Psoas muscle (tissue), 8 donors: ENCODE measurements around the gene ELOF1. TPM values are rescaled to one million over a fixed set of nuclear protein-coding genes. Genes with fewer than 3 reads are reported as not detected.

Experiments
- ATAC-seq, 4 donors: fragments of 200-7000 bp; cut with Tn5 transposase; one replicate each; pipeline ENCODE4 v1.9.1; 2020; ENCODE audit warnings: moderate library complexity in 3 of 4, mild to moderate bottlenecking in 2 of 4
- DNase-seq, 2 donors: peaks; one replicate each; pipeline ENCODE4 v3.0.0-alpha.2; 2020
- H3K27ac ChIP-seq: fragments of 200-600 bp; one replicate; pipeline ENCODE4 v1.8.0; 2022
- H3K27me3 ChIP-seq, 3 donors: fragments of 200-600 bp in 1 of 3; one replicate each; pipeline versions ENCODE4 v1.6.1 to v1.8.0; 2013 to 2022; ENCODE audit warnings: low read length in 2 of 3, mild to moderate bottlenecking in 2 of 3, moderate library complexity in 1 of 3; ENCODE audit not compliant: insufficient read depth in 3 of 3
- H3K36me3 ChIP-seq, 2 donors: fragments of 200-600 bp in 1 of 2; one replicate each; pipeline versions ENCODE4 v1.6.1 to v1.8.0; 2013 to 2022; ENCODE audit warnings: low read depth in 1 of 2, mild to moderate bottlenecking in 1 of 2, moderate library complexity in 1 of 2; ENCODE audit not compliant: insufficient read depth in 1 of 2
- H3K4me1 ChIP-seq: fragments of 200-600 bp; one replicate; pipeline ENCODE4 v1.8.0; 2022
- H3K4me3 ChIP-seq: fragments of 200-600 bp; one replicate; pipeline ENCODE4 v1.8.0; 2022; ENCODE audit warnings: mild to moderate bottlenecking
- H3K9me3 ChIP-seq: fragments of 200-600 bp; one replicate; pipeline ENCODE4 v1.8.0; 2022
- CTCF ChIP-seq: fragments of 200-600 bp; IDR thresholded peaks from one replicate; pipeline ENCODE4 v1.8.0; 2022; ENCODE audit warnings: antibody characterized with exemption
- WGBS, 3 donors: extraction: QIAGEN DNeasy Blood & Tissue Kit; methylation state at CpG; one replicate each; pipeline versions ENCODE4 v1.1.6 to v1.1.7; 2013; 5-methylcytosine and 5-hydroxymethylcytosine counted together
- intact Hi-C, 2 donors: fragments of 100-400 bp; cut with DNase I; formaldehyde crosslinking; loops; one replicate each; pipeline versions ENCODE4 v1.11.0 to v1.14.2; 2022
- polyA plus RNA-seq, 3 donors: library from polyadenylated mRNA; stranded (reverse); fragments of 200-250 nt; gene quantifications; one replicate each; pipeline ENCODE4 v1.2.3, GENCODE V29; 2013
- total RNA-seq, 4 donors: library from RNA; stranded (reverse); fragmentation: NEBNext Ultra II Directional in 2 of 4; extraction: Animal tissue kit (Norgen Biotek cat#: 25700) in 2 of 4; gene quantifications; one replicate each; pipeline versions ENCODE4 v1.2.1 to v1.2.4, GENCODE V29; 2021 to 2023
- donor health status: healthy with polysubstance abuse.
- donor health status: DM: no; HTN: no; CAD: no; lungs with moderate emphysema.
- donor health status: Bipolar disorder and iron deficiency.
- donor health status: healthy.
- donor health status: DM: yes; HTN: yes; CAD: no.
- donor health status: DM: no; HTN: no; CAD: no.
- donor health status: DM: no; HTN: no; CAD: no.
- donor health status: DM: yes; HTN: yes; CAD: no.

The ELOF1 gene
- total and polyA plus RNA-seq, 7 donors = 24.3 to 82.5 (median 47.3) TPM

- ATAC-seq (no peak), DNase-seq (no peak)
- Histone ChIP-seq H3K36me3 (peaks cover 0 to 27% of the 10 kb centered on the region in 2 donors), H3K27me3 (no peaks in the 10 kb centered on the region), H3K4me1 (peaks cover 6% of the 10 kb centered on the region), H3K9me3 (no peaks in the 10 kb centered on the region), H3K27ac (no peak overlapping the region), H3K4me3 (no peak overlapping the region)
- 77 to 81% (median 79%) methylated on average over 20 of the region's 20 CpGs for WGBS, 3 donors
- no peak for TF ChIP-seq CTCF
- intact Hi-C loops = no loop called here
Observed at GRCh38 chr19:11552666-11553372, 6.2 kb downstream of the ELOF1 start.

GRCh38 chr19:11551603-11552235 is 7.3 kb downstream of the ELOF1 start:
- TF ChIP-seq CTCF = peak; percentile 15
- ATAC-seq = peak in 3 of 4 donors; percentile 41 to 67 (median 63)
- H3K36me3 ChIP-seq = peaks cover 0 to 27% of the 10 kb centered on the region in 2 donors

GRCh38 chr19:11550265-11550664 is 8.8 kb downstream of the ELOF1 start:
- ATAC-seq (no peak), DNase-seq (no peak)
- intact Hi-C loops = no loop called here
- no peak for TF ChIP-seq CTCF
- H3K9me3 ChIP-seq = no peaks in the 10 kb centered on the region
- WGBS, 3 donors = 87 to 92% (median 90%) methylated on average over 8 of the region's 8 CpGs
- H3K4me1 ChIP-seq = no peaks in the 10 kb centered on the region
- no peak overlapping the region for H3K4me3 ChIP-seq
- H3K27me3 ChIP-seq = no peaks in the 10 kb centered on the region
- peaks cover 0 to 26% of the 10 kb centered on the region in 2 donors for H3K36me3 ChIP-seq
- no peak overlapping the region for H3K27ac ChIP-seq

More at GRCh38 chr19:11551603-11552235, 7.3 kb downstream of the ELOF1 start:
- Histone ChIP-seq H3K27ac (peak overlapping the region; percentile 36), H3K4me3 (no peak overlapping the region), H3K9me3 (no peaks in the 10 kb centered on the region), H3K27me3 (no peaks in the 10 kb centered on the region), H3K4me1 (peaks cover 3% of the 10 kb centered on the region)
- DNase-seq = peak in 1 of 2 donors; percentile 21
- intact Hi-C loops = no loop called here
- WGBS, 3 donors = 63 to 73% (median 66%) methylated on average over 25 to 26 of the region's 26 CpGs

GRCh38 chr19:11549386-11549953 is 9.6 kb downstream of the ELOF1 start:
- DNase-seq (no peak), ATAC-seq (no peak)
- TF ChIP-seq CTCF = no peak
- intact Hi-C loops = no loop called here
- H3K27me3 ChIP-seq = no peaks in the 10 kb centered on the region
- H3K4me1 ChIP-seq = no peaks in the 10 kb centered on the region
- H3K9me3 ChIP-seq = no peaks in the 10 kb centered on the region
- no peak overlapping the region for H3K27ac ChIP-seq
- 87 to 92% (median 88%) methylated on average over 24 of the region's 24 CpGs for WGBS, 3 donors
- no peak overlapping the region for H3K4me3 ChIP-seq
- peaks cover 0 to 22% of the 10 kb centered on the region in 2 donors for H3K36me3 ChIP-seq
